Caco-2 (cell line): ENCODE results near the gene ACO1. TPM values are rescaled to one million over a fixed set of nuclear protein-coding genes. Genes with fewer than 3 reads are reported as not detected.

Experiments used
- Bru-seq: library from RNA; stranded (reverse); fragments of 400-500 nt; gene quantifications from one replicate; lab custom pipeline; 2021; lab: Mats Ljungman, UMichigan
- BruChase-seq, 2 experiments: library from RNA; stranded (reverse); fragments of 400-500 nt; gene quantifications; one replicate each; lab custom pipeline; 2021; lab: Mats Ljungman, UMichigan
- BruUV-seq: library from RNA; stranded (reverse); fragments of 400-500 nt; replicated peaks from 2 replicates; lab custom pipeline; 2021; lab: Mats Ljungman, UMichigan
- CTCF ChIA-PET: fragments of 300-600 bp; sonication (Branson Sonifier 250); formaldehyde crosslinking; loops from one replicate; lab custom pipeline; 2022; ENCODE audit warnings: antibody characterized with exemption; lab: Charles Lee
- POLR2A ChIA-PET: fragments of 300-600 bp; sonication (Branson Sonifier 250); formaldehyde crosslinking; loops from one replicate; lab custom pipeline; 2022; ENCODE audit warnings: antibody characterized with exemption; lab: Charles Lee
- DNase-seq, 2 experiments: peaks; one replicate each; pipeline versions ENCODE4 v3.0.0 to v3.0.0-alpha.2; 2020 to 2022
- H3K27me3 ChIP-seq: replicated peaks from 2 replicates; pipeline ENCODE4 v1.6.0; 2011; ENCODE audit warnings: low read length; ENCODE audit not compliant: control insufficient read depth, insufficient read depth
- H3K36me3 ChIP-seq: 2 replicates; pipeline ENCODE4 v1.5.1; 2011; ENCODE audit warnings: low read length; ENCODE audit not compliant: control insufficient read depth, insufficient read depth
- H3K4me1 ChIP-seq: fragments of 250-450 bp; sonication (Bioruptor Pico); 2 replicates; pipeline ENCODE4 v1.5.1; 2020; ENCODE audit warnings: mild to moderate bottlenecking
- H3K4me3 ChIP-seq: 2 replicates; pipeline ENCODE4 v1.5.1; 2011; ENCODE audit warnings: low read depth, mild to moderate bottlenecking, control low read depth, low read length
- H3K9me3 ChIP-seq: fragments of 250-450 bp; sonication (Bioruptor Pico); 2 replicates; pipeline ENCODE4 v1.5.1; 2020; ENCODE audit warnings: mild to moderate bottlenecking, moderate library complexity
- H3K27ac Mint-ChIP-seq: one replicate; pipeline ENCODE4 v1.8.0; 2022; ENCODE audit warnings: mixed read lengths; ENCODE audit not compliant: unreplicated experiment
- H3K27me3 Mint-ChIP-seq: one replicate; pipeline ENCODE4 v1.8.0; 2022; ENCODE audit warnings: mixed read lengths; ENCODE audit not compliant: insufficient read depth, unreplicated experiment
- H3K36me3 Mint-ChIP-seq: one replicate; pipeline ENCODE4 v1.8.0; 2022; ENCODE audit warnings: mild to moderate bottlenecking, mixed read lengths; ENCODE audit not compliant: insufficient read depth, unreplicated experiment
- H3K4me1 Mint-ChIP-seq: one replicate; pipeline ENCODE4 v1.8.0; 2022; ENCODE audit warnings: low read depth, mixed read lengths; ENCODE audit not compliant: unreplicated experiment
- H3K4me3 Mint-ChIP-seq: one replicate; pipeline ENCODE4 v1.8.0; 2022; ENCODE audit warnings: mild to moderate bottlenecking, moderate library complexity, mixed read lengths; ENCODE audit not compliant: unreplicated experiment
- H3K9me3 Mint-ChIP-seq: one replicate; pipeline ENCODE4 v1.8.0; 2022; ENCODE audit warnings: mixed read lengths; ENCODE audit not compliant: unreplicated experiment
- CTCF ChIP-seq, 2 experiments: fragments of 200-600 bp in 1 of 2; IDR thresholded peaks; 1 replicate in 1 of 2; 2 replicates in 1 of 2; pipeline versions ENCODE4 v1.5.1 to v1.8.0; 2011 to 2022; ENCODE audit warnings: antibody characterized with exemption in 1 of 2, control low read depth in 1 of 2, inconsistent platforms in 1 of 2, low read depth in 1 of 2, low read length in 1 of 2, mild to moderate bottlenecking in 1 of 2, moderate library complexity in 1 of 2; ENCODE audit not compliant: insufficient read depth in 1 of 2, severe bottlenecking in 1 of 2, unreplicated experiment in 1 of 2
- intact Hi-C: fragments of 100-400 bp; cut with micrococcal nuclease; formaldehyde crosslinking; loops from one replicate; pipeline ENCODE4 v1.10.0; 2022; ENCODE audit not compliant: unreplicated experiment
- long read RNA-seq: library from polyadenylated mRNA; stranded (forward); transcript quantifications from one replicate; pipeline ENCODE4 v2.0.0, GENCODE V29; 2022
- total RNA-seq: library from RNA; stranded (reverse); gene quantifications from 2 replicates; pipeline ENCODE4 v1.2.3, GENCODE V29; 2022

Gene ACO1
- 51.1 and 54.7 TPM in 2 replicates for total RNA-seq
- percentile 76 among the genes with signal in this experiment for Bru-seq, nascent RNA
- BruChase-seq, experiment 1, labeled RNA remaining after a 2-hour chase, result percentile 69 among the genes with signal in this experiment
- BruChase-seq, experiment 2, labeled RNA remaining after a 6-hour chase, result percentile 78 among the genes with signal in this experiment
- long read RNA-seq, full-length matches to known transcripts, result 197 of 225 reads
- long read RNA-seq, partial matches to known transcripts, result 14 of 225 reads
- long read RNA-seq, other reads (novel, unspliced or antisense), result 14 of 225 reads

- Histone ChIP-seq H3K4me3 (peak within 1 kb of the TSS; percentile 76), H3K4me1 (0 out of 2 replicates have a peak, but pooled peaks cover 4% of the 10 kb centered on the region), H3K9me3 (no peaks in the 10 kb centered on the region), H3K27me3 (no peaks in the 10 kb centered on the region), H3K36me3 (no peaks in the 10 kb centered on the region)
- BruUV-seq, result no TSS peak
- peak; percentile 92 to 96 for DNase-seq
- ChIA-PET CTCF (interaction anchor here (0.6 to 3.0 kb wide), 11 partner anchors 11 to 204 kb away, joined by 3 to 25 read pairs (median 4); partner anchors contain the start of gene RIGI), POLR2A (interaction anchor here (0.7 to 1.9 kb wide), 6 partner anchors 9 to 168 kb away, joined by 3 to 9 read pairs (median 4); partner anchors contain the start of genes RIGI, SMIM27 and TOPORS)
- peaks cover 8% of the 10 kb centered on the region for H3K27me3 Mint-ChIP-seq
- H3K27ac Mint-ChIP-seq, result peak within 1 kb of the TSS; percentile 51
- TF ChIP-seq CTCF (IDR thresholded peaks at IDR 0.05; ENCODE audit: insufficient read depth in 1 of 2, low read depth in 1 of 2, low read length in 1 of 2, severe bottlenecking in 1 of 2, unreplicated experiment in 1 of 2), result no peak
- peaks cover 13% of the 10 kb centered on the region for H3K4me1 Mint-ChIP-seq
- H3K9me3 Mint-ChIP-seq, result no peaks in the 10 kb centered on the region
- no peaks in the 10 kb centered on the region for H3K36me3 Mint-ChIP-seq
- peak within 1 kb of the TSS; percentile 83 for H3K4me3 Mint-ChIP-seq
- intact Hi-C loops, result loop anchor here (1.0 kb wide), 4 partner anchors 42 to 188 kb away; partner anchors contain the start of genes RIGI, SMIM27 and TOPORS
Observed at GRCh38 chr9:32384364-32385151, at the start of gene ACO1. TSS of gene ACO1 (plus strand) at chr9:32384643. CDS start at chr9:32405507, 20,864 bp downstream.

- H3K27me3 ChIP-seq, result no peaks in the 10 kb centered on the region
- H3K36me3 ChIP-seq, result no peaks in the 10 kb centered on the region
- intact Hi-C loops, result no loop called here
- Mint-ChIP-seq H3K36me3 (no peaks in the 10 kb centered on the region), H3K27me3 (peaks cover 3% of the 10 kb centered on the region), H3K4me3 (no peak overlapping the region), H3K27ac (no peak overlapping the region), H3K4me1 (no peaks in the 10 kb centered on the region), H3K9me3 (no peaks in the 10 kb centered on the region)
- ChIA-PET CTCF (no interaction called here), POLR2A (no interaction called here)
- no peak for DNase-seq
- BruUV-seq, result no TSS peak
- no peak for TF ChIP-seq CTCF (IDR thresholded peaks at IDR 0.05; ENCODE audit: insufficient read depth in 1 of 2, low read depth in 1 of 2, low read length in 1 of 2, severe bottlenecking in 1 of 2, unreplicated experiment in 1 of 2)
- H3K9me3 ChIP-seq, result no peaks in the 10 kb centered on the region
- H3K4me3 ChIP-seq, result no peak overlapping the region
- H3K4me1 ChIP-seq, result no peaks in the 10 kb centered on the region
Observed at GRCh38 chr9:32334916-32335895, 49.2 kb upstream of the ACO1 start.
